HG02885 (cell line): ENCODE measurements around the gene RTP5.
"Not testable (repeated sequence)": the region's sequence is repeated elsewhere in the genome, so short reads cannot be mapped to it uniquely, and the experiment has no call there.

Experiments used
- ATAC-seq: cut with Tn5 transposase; IDR thresholded peaks from one replicate; pipeline ENCODE4 v1.9.1; 2021; ENCODE audit warnings: mild to moderate bottlenecking; ENCODE audit not compliant: unreplicated experiment, poor library complexity

RTP5 gene

DNA sequence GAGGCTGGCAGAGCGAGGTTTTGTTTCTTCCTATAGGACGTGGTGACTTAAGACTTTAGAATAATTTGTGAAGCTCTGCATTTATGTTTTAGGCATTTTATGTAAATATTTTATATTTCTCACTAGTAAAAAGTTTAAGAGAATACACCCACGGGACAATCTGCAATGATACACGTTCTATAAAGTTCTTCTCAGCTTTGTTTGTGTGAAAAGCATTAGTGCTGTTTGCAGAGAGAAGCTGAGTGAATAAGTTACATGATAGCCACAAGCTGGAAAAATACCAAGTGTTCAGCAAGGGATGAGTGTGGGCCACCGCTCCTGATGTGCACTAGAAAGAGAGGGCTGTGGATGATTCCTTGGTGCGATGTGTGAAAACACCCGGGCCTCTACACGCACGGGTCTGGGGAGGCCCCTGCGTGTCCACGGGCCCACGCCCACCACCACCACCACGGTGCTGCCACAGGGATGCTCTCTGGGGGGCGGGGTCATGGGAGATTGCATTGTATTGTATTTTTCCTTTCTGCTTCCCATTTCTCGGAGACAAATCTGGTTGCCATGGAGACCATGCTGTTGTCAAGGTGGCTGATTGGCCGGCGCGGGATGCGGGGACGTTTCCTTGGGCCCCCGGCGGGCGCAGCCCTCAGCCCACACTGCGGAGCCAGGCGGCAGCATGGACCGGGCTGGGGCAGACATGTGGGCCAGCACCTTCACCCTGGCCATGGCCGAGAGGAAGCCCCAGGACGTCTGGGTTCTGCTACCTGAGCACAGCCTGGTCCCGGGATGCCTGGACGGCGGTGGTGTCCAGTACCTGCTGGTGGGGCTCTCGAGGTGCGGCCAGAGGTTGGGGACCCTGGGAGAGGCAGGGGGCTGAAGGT, at the start of gene RTP5:
Gene RTP5 (plus strand): TSS at position 643 of the 875 bp plus-strand sequence. CDS start 28 bp downstream, at position 671.
- no peak for ATAC-seq

GRCh38 chr2:241819947-241820624, 49.4 kb upstream of the RTP5 start:
- ATAC-seq: not testable (repeated sequence)

GRCh38 chr2:241820625-241821384, 48.7 kb upstream of the RTP5 start:
- ATAC-seq: no peak

DNA sequence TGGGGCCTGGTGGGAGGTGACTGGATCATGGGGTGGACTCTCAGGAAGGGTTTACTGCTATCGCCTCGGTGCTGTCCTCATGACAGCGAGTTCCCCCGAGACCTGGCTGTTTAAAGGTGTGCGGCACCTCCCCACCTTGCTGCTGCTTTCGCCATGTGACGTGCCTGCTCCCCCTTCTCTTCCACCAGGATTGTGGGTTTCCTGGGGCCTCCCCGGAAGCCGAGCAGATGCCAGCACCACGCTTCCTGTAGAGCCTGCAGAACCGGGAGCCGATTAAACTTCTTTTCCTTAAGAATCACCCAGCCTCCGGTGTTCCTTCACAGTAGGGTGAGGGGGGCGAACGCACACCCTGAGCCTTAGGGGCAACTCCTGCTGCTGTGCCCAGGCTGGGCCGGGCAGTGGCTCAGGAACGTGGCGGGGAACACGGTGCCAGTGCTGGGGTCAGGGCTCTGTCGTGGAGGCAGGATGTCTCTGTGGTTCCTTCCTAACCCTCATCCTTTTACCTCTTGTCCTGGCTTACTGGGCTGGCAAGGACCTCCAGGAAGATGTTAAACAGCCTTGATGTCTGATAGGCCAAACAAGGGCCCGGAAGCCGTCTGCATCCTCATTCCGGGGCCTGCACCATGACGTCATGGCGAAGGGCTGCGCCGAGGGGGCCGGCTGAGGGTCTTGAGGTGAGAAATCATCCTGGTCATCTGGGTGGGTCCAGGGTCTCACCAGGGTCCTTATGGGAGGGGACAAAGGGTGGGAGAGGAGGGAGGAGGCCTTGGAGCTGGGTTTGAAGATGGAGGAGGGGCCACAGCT, 47.9 kb upstream of the RTP5 start:
- no peak for ATAC-seq

DNA sequence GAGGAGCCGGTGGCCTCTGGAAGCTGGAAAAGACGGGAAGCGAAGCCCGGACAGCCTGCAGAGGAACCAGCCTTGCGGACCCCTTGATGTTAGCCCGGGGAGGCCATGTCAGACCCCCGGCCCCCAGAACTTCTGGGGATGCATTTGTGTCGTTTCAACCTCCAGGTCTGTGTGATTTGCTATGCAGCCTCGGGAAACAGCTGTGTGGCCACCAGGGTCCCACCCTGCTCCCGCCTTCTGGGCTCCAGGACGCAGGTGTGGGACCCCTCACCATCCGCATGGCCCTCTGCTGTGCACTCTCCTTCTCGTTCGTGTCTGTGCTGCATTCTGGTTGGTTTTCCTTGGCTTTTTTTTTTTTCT, 47.3 kb upstream of the RTP5 start:
- ATAC-seq: no peak

- ATAC-seq: not testable (repeated sequence)
These were observed 45.7 kb upstream of the RTP5 start for GRCh38 chr2:241823531-241824437.

GRCh38 chr2:241827394-241827793, 42.1 kb upstream of the RTP5 start:
- ATAC-seq: no peak

- ATAC-seq: no peak
These were observed 36.3 kb upstream of the RTP5 start for GRCh38 chr2:241833101-241833663.

GRCh38 chr2:241833756-241834526, 35.6 kb upstream of the RTP5 start:
- ATAC-seq: not testable (repeated sequence)

DNA sequence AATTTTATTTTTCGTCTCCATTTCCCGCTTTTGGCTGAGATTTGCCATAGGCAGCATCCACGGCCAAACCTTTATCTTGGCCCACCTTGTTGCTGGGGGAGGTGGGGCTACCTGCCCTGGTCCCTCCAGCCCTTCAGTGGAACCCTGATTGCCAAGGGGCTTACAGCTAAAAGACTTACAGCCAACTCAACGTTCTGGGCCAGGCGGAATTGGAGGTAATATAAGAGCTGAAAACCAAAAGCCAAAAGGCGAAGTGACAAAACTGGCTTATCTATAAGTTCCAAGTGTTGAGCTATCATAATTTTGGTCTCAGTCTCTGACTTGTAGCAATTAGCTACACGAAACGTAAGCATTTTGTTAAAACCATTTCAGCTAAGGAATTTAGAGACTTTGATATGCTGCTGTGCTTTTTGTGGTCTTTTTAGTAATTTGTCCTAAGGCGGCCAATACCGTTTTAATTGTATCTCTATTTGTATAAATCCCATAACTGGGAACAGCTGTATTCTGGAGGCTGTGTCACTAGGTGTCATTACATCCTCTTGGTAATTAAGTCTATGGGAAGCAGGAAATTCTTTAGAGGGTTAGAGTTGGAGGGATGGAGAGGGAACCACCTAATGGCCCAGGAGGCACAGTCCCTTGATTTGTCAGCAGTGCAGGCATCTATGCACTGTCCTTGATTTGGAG, 34.9 kb upstream of the RTP5 start:
- ATAC-seq: no peak

GRCh38 chr2:241835611-241836010, 33.9 kb upstream of the RTP5 start:
- no peak for ATAC-seq

DNA sequence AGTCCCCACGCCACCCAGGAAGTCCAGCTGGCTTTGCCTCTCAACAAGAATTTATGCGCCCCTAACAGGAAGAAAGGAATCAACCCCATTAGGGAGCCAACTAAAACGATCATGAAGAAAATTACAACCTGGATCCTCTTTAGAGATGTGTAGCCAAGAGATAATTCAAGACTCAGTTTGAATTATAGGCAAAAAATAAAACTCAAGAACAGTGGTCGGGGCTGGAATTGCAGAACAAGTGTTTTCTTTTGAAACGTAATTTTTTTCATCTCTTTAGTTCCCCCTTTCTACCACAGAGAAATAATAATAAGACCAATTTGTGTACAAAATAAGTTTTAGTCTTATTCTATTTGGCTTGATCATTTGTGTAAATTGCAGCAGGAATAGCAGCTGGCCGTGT, 33.2 kb upstream of the RTP5 start:
- no peak for ATAC-seq

- ATAC-seq: no peak
These were observed 32.1 kb upstream of the RTP5 start for GRCh38 chr2:241837197-241837965.

DNA sequence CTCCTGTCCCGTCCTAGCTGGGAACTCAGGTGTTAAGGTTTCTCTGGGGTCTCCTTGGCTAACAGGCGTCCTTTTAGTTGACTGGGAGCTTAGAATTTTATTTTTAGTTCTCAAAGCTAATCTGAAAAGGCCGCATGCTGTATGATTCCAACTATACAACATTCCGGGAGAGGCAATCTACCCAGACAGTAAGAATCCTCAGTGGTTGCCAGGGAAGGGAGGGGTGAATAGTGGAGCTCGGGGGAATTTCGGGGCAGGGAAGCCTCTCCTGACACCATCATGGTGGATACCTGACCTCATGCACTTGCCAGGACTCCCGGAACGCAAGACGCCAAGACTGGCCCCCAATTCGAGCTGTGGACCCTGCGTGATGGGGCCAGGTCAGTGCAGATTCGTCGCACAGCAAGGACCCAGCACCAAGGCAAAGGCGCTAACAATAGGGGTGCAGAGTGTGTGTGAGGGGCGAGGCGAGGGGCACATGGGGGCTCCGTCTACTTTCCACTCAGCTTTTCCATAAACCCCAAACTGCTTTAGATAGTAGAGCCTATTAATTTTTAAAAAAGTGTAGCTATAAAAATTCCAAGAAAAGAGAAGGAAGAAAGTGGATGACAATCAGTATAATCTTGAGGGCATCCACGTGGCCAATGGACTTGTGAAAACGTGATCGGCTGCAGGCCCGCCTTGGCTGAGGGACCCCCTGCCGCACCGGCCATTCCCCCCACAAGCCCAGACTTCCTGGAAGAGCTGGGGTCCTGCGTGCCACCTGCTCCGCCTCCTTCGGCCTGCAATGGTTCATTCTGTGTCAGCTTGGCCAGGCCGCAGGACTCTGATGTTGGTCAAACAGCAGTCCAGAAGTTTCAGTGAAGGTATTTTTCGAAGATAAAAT, 28.1 kb upstream of the RTP5 start:
- ATAC-seq: no peak

DNA sequence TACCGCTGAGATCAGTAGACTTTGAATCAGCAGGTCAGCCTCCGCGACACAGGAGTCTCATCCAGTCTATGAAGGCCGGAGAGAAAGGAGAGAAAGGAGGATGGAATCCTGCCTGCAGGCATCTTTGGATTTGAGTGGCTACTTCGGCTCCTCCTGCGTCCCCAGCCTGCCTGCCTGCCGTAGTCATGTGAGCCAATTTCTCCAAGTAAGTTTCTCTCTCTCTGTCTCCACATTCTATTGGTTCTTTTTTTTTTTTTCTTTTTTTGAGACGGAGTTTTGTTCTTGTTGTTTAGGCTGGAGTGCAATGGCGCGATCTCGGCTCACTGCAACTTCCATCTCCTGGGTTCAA, 27.5 kb upstream of the RTP5 start:
- ATAC-seq: no peak

GRCh38 chr2:241842620-241843211, 26.8 kb upstream of the RTP5 start:
- peak; percentile 39 for ATAC-seq
